CD4-positive, alpha-beta T cell treated with Interleukin-21 for 1 hour (primary cell): ENCODE measurements around the gene ADRB1.

Experiments used
- DNase-seq: peaks from one replicate; pipeline ENCODE4 v3.0.0-alpha.2; 2020

The ADRB1 gene

DNA sequence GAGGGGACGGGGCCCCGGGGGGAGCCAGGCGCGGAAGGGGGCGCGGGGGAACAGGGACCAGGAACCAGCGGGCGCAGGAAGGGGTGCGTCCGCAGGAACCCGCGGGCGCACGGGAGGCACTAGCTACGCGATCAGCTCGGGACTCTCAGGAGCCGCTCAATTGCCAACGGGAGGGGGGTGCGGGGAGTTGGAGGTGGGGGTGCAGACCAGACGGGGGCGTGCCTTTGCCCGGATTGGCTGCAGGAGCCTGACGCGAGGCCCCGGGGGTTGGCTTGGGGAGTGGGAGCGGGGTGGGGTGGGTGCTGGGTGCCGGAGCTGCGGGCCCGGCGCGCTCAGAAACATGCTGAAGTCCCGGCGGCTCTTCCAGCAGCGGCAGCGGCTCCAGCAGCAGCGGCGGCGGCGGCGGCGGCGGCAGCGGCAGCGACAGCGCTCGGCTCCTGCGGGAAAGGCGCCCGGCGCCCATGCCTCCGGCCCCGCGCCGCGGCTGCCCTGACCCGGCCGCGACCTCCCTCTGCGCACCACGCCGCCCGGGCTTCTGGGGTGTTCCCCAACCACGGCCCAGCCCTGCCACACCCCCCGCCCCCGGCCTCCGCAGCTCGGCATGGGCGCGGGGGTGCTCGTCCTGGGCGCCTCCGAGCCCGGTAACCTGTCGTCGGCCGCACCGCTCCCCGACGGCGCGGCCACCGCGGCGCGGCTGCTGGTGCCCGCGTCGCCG is at the start of gene ADRB1:
TSS of gene ADRB1 (plus strand) at position 335 of the 715 bp plus-strand sequence. CDS start at position 602, 267 bp downstream.
- peak; percentile 48 for DNase-seq

DNA sequence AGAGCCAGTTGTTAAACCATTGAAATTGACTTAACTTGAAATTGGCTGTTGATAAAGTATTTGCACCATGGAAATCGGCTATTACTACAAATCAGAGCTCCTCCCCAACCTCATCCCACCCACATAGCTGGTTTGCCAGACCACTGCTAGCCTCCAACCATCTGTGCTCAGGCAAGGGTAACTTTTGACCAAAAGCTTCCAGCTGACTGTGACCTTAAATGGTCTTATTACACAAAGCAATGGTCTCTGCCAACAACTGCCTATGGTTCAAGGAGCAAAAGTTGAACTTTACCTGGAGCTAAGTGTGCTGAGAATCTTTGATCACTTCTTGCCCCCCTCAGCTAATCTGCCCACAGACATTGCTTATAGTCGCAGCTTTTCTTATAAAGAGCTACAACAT is 48.5 kb upstream of the ADRB1 start:
- DNase-seq, result no peak

DNA sequence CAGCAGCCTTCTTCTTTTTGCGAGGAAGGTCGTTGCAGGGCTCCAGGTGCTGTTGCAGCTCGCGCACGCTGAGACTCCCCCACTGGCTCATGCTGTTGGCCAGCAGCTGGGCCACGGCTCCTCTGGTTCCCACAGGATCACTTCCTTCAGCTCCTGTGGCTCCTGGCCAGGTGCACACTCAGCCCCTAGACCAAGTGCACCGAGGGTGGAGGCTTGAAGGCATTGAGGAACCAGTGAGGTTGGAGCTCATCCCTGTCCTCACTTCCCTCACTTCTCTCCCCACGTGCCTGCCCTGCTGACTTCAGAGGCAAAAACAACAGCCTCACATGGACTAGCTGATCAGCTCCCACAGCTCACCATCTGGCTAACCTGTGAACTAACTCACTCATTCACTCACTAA is 46.2 kb upstream of the ADRB1 start:
- no peak for DNase-seq

DNA sequence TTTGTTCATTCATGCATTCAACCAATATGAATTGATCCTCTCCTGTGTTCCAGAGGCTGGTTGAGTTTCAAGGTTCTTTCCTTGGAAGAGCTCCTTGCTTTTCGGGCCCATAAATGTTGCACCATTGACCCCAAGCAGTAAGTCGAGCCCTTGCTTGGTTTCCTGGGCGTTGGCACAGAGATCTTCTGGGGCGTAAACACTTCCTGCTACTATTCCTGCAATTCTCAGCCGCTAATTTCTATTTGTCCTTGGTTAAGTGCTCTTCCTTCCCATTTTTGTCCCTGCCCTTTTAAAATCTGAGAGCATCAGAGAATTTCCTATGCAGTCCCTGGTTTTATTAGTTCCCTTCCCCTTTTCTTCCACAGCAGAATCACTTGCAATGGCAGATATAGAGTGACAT is 44.1 kb upstream of the ADRB1 start:
- no peak for DNase-seq

DNA sequence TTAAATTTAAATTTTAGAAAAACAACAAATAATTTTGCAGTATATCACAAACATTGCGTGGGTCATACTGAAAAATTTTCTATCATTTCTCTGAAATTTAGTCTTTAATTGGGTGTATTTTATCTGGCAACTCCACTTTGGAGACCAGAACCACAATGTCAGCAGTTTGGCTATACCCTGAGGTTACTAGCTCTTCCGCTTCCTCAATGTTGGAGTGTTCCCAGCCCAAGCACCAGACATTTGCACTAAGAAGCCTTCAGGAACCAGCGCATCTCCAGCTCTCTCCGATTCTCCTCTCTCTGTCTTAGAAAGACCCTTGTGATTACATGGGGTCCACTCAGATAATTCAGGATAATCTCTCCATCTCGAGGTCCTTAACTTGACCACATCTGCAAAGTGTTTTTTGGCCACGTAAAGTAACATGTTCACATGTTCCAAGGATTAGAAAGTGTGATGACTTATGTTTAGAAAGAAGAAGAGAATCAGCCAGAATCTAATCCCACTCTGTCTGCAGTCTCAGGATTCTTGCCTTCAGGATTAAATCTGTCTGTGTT is 43.1 kb upstream of the ADRB1 start:
- DNase-seq, result no peak

DNA sequence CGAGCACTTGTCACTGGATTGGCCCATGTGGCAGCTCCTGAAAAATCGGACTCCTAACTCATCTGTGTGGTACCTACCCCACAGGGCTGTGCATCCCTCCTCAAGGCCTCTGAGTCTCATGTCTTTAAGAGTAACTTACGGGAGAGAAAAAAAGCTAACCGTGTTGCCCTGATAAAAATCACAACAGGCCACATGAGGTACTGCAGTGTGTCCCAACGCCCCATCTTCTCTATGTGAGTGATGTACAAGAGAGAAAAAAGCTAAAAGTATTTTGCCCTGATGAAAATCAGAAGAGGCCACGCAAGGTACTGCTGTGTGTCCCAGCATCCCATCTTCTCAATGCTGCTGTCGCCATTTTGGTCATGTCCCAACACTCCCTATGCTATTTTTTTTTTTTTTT is 41.2 kb upstream of the ADRB1 start:
- DNase-seq, result no peak

DNA sequence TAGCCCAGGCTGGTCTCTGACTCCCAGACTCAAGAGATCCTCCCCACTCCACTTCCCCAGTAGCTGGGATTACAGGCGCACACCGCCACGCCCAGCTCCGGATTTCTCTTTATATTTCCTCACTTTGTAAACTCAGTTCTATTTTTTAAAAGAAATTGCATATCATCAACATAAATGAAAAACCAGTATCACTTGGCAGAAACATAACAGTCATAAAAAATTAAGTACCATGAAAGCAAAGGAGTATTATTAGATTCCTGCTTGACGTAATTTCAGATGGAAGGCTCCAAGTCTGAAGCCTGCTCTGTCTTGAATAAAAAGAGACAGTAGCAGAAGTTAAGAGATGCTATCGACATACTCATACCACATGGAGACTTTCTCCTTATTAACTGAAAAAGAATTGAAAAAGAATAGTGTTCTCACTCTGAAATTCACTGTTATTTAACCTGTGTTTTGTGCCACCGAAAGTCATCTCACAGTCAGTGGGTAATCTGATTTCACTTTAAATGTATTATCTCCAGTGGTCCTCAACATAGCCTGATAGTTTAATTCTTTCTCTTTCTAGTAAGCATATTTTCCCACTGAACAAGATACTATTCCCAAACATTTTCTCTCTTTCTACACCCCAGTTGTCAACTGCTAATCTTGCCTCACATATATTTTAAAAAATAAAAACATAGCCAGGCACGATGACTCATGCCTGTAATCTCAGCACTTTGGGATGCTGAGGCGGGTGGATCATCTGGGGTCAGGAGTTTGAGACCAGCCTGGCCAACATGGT is 40.3 kb upstream of the ADRB1 start:
- no peak for DNase-seq

DNA sequence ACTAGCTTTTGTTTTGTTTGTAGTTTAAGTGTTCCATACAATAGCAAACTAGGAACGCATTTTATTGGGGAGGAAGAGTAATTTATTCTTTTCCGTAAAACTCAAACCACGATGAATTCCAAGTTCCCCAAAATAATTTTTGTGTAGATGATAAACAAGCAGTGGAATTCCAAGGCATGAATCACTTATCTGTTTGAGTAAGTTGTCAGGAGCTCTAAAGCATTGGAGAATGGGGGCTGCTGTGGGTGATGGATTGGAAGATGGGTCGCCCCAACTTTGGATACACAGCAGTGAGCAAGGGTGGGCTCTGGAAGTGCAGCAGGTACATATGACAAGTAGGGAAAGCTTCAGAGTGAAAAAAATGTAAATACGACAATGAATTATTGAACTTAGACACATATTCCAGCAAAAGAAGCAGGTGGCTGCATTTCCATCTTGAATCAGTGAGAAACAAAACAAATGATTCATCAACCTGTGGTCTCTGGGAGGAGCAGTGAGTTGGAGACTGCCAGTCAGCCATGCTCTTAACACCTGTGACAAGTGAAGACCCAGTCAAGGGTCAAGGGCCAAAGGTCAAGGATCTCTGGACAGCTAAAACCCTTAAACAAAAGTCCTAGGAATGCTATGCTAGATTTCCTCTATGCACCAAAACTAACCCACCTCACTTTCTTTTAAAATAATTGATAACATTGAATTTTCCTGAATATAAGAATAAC is 34.2 kb upstream of the ADRB1 start:
- no peak for DNase-seq

DNA sequence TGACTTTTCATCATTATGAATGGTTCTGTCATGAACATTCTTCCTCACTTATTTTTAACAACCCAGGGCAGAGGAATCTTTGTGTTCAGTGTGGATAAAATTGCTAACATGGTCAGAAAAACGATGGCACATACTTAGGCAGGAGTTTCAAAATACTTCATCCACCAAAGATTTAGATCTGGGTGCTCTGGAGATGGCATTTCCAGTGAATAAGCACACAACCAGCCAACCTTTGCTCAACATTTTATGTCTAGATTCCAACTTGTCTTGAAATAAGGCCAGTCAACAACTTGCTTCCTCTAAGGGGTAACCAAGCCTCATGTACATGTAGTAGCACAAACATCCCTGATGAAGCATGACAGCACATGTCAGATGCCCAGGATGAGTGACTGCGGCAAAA is 33.4 kb upstream of the ADRB1 start:
- DNase-seq, result no peak

DNA sequence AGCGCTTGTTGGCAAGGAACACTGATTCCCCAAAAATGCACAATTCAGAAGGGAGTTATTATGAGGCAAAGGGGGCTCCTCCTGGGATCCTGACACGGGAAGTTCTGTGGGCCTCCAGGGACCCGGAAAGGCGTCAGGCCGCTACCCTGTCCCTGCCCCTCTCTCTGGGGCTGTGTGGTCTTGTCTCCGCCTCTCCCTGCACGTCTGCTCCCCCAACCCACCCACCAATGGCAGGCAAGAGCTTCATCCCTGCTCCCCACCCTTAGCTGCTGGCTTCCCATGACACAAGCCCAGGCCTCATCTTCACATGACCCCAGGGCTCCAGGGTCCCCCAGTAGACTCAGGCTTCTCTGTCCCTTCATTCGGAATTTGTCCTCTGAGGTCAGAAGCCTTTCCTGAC is 31.0 kb upstream of the ADRB1 start:
- no peak for DNase-seq

DNA sequence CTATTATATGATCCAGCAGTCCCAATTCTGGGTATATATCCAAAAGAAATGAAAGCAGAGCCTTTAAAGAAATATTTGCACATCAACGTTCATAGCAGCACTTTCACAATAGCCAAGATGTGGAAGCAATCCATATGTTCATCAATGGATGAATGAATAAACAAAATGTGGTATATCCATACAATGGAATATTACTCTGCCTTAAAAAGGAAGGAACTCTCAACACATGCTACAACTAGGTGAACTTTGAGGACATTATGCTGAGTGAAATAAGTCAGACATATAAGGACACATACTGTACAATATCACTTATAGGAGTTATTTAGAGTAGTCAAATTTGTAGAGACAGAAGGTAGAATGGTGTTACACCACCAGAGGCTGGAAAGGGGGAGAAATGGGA is 28.0 kb upstream of the ADRB1 start:
- no peak for DNase-seq

DNA sequence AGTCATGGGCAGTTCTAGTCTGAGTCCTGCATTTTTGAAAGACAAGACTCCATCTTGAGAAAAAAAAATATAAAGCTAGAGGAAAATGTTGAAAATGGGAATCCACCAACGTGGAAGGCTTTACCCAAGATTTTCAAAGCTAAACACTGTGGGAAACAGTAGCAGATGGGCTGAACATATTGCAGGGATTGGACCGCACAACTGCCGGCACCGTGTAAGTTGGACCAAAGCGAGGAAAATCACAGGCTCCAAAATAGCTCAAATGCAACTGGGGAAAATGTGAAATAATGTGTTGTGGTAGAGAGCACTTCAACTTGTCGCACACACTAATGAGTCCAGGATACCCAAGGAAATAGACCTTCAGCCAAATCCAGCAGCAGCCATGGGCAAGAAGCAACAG is 26.4 kb upstream of the ADRB1 start:
- no peak for DNase-seq

DNA sequence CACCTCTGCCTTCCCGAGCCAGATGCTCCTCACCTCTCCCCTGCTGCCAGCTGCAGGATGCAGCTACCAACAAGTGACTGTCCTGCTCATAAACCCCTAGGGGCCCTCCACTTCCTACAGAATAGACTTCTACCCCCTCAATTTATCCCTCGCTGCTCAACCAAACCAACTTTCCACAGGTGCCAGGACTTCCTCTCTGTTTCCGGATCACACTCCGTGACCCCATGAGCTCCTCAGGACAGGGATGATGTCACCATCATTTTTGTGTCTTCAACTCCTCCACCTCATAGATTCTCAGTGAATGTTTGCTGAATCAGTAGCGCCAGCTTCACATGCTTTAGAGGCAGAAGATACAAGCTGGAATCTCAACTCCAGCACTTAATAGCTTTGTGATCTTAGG is 25.8 kb upstream of the ADRB1 start:
- no peak for DNase-seq

DNA sequence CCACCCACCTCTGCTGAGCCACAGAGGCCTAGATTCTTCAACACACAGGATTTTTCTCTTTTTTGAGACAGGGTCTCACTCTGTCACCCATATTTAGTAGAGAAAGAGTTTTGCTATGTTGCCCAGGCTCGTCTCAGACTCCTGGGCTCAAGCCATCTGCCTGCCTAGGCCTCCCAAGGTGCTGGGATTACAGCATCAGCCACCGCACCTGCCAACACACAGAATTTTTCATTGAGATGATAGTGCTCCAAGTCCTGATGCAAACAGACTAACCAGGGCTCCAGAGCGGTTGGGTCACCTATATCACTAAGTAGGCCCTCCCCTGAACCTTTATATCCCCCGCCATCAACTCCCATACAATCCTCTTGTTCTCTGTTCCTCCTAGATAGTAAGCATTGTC is 24.4 kb upstream of the ADRB1 start:
- no peak for DNase-seq

DNA sequence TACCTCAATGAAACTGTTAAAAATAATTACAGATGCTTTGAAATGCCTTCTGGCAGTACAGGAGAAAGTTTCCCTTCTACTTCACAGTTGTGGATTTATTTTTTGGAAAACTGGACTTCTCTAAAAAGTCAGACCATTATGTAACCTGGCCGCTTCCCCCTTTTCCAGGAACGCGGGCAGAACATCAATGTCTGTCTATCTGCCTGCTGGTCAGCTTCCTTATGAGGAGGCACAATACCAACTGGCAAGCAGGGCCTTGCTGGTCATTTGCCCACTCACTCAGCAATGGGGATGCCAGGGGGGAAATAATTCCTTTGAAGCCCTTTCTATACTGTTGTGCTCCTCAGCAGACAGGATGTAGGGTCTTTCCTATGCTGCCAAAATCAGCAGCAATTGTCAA is 22.5 kb upstream of the ADRB1 start:
- DNase-seq, result no peak

DNA sequence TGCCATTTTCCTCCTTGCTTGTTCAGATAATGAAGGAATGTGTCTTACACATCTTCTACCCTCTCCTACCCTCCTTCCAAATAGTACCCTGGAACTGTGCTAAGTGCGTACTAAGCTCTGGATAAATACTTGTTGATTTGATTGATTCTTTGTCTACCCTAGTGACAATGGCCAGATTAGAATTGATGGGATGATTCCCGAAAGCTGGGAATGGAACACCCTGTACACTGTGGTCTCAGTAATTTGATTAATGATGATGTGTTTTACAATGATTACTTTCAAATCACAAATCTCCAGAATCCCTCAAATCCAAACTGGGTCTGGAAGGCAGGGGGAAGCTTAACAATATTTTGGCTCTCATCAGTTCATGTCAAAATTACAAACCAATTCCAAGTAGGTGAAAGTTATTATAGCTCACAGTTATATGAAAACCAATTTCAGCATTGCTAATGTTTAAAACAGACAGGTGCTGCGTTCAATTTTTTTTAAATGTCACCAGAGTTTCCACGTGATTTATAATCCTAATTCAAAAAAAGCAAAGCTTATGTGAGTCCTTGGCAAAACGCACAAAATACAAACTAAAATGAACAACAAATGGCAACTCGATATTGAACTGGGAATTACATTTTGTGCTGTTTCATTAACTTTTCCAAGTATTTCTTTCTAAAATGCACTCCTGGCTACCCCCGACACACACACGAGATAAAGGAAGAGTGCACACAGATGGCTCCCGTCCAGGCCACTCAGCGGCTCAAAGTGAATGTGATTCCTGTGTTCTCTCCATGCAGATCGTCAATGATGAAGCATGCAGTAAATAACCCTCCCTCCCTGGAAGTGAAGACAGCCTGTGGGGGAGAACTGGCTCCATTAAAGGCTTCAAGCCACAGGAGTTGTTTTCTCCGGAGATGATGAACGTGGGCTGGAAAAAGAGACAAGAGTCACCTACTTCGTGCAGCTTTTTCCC is 21.7 kb upstream of the ADRB1 start:
- no peak for DNase-seq

DNA sequence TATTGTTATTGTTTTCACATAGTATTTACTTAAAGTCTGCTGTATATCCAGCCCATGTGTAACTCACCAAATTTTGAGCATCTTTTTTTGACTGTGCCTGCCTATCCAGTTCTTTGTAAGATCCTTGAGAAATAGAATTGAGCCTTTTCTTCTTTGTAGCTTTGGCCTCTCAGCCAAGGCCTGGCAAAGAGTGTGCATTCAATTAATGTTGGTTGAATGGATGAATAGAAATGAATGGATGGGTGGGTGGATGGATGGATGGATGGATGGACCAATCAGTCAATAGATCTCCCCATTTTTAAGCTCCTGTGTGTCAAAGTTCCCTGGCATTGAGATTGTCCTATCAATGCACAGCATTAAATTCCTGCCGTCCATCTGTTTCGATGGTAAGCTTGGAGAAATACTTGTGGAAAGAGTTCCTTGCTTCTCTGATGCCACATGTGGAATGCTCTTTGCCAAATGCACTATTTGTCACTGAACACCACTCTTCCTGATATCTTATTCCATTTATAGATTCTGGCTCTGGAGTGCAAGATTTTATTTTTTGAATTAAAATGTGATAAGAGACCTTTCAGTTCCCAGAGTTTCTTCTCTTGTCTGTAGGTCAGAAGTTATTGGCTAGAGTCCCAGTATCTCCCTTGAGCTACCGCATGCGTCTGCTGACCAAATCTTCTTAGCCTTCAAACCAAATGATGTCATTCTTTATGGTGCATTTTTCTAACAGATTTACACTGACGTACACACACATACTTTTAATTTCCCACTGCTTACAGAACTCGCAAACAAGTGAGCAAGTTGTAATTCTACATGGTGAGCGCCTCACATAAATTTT is 20.7 kb upstream of the ADRB1 start:
- no peak for DNase-seq

DNA sequence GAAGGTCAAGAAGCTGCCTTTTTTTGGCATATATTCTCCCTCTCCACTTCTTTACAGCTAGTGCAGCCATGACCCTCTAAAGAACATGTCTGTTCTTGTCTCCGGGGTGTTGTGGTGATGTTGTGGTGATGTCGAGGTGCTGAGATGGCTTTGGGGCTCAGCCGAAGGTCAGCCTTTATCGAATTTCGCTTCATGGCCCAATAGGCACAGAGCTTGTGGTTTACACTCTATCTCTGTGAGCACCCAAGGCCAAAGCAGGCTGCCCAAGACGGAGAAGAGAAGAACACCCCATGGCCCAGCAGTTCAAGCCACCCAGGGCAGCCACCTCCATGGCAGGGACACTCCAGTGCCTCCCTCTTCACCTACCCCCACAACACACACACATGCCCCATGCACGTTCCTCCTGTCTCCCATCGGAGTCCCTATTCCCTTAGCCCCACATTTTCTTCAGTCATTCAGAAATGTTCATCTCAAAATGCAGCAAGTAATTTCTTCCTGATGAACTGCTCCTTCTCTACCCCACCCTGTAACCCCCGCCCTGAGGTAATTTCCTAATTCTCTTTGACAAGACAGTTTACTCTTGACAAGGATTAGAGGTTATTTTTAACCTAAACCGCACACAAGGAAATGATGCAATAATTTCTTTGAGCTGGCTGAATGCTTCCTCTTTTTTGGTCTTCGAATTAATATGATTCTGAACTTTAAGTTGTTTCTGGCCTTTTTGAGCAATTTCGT is 18.6 kb upstream of the ADRB1 start:
- DNase-seq, result peak; percentile 50

DNA sequence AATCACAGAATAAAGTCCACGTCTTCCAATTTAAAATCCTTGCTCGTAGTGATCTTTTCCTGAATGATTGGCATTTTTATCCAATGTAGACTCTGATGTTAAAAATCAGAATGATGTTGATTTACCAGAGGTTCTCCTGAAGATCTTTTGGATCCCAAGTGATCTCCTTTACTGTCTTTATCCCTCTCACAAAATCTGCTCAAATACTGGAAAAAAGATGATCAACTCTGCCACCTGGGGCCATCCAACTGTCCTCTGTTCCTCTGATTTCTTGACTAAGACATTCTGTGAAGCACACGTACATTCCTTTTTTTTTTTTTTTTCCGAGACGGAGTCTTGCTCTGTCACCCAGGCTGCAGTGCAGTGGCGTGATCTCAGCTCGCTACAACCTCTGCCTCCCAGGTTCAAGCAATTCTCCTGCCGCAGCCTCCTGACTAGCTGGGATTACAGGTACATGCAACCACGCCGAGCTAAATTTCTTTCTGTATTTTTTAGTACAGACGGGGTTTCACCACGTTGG is 18.0 kb upstream of the ADRB1 start:
- no peak for DNase-seq
